Mononuclear cell (primary cell): ENCODE results near the gene C1QTNF12. TPM values are rescaled to one million over a fixed set of nuclear protein-coding genes. Genes with fewer than 3 reads are reported as not detected.

Experiments used
- H3K27me3 ChIP-seq: 2 replicates; pipeline ENCODE4 v1.6.0; 2011; ENCODE audit warnings: low read length, control low read depth; ENCODE audit not compliant: insufficient read depth
- H3K4me1 ChIP-seq: 2 replicates; pipeline ENCODE4 v1.5.1; 2011; ENCODE audit warnings: mild to moderate bottlenecking, low read length, control low read depth; ENCODE audit not compliant: insufficient read depth
- H3K4me3 ChIP-seq: 2 replicates; pipeline ENCODE4 v1.5.1; 2011; ENCODE audit warnings: mild to moderate bottlenecking, low read length, moderate library complexity
- H3K9me3 ChIP-seq: 2 replicates; pipeline ENCODE4 v1.5.1; 2011; ENCODE audit warnings: low read depth, mild to moderate bottlenecking, control low read depth, low read length
- total RNA-seq: library from RNA; depleted of rRNA; stranded (reverse); fragments of >200 nt; gene quantifications from one replicate; pipeline ENCODE4 v1.2.3, GENCODE V29; 2012

Gene C1QTNF12
- total RNA-seq, 1 donor = 1.6 TPM

- H3K4me1 ChIP-seq = peaks cover 65% of the 10 kb centered on the region
- H3K27me3 ChIP-seq = peaks cover 9% of the 10 kb centered on the region
- H3K4me3 ChIP-seq = no peak overlapping the region
- no peaks in the 10 kb centered on the region for H3K9me3 ChIP-seq
These were observed 34.7 kb downstream of the C1QTNF12 start for GRCh38 chr1:1211541-1212441.

DNA sequence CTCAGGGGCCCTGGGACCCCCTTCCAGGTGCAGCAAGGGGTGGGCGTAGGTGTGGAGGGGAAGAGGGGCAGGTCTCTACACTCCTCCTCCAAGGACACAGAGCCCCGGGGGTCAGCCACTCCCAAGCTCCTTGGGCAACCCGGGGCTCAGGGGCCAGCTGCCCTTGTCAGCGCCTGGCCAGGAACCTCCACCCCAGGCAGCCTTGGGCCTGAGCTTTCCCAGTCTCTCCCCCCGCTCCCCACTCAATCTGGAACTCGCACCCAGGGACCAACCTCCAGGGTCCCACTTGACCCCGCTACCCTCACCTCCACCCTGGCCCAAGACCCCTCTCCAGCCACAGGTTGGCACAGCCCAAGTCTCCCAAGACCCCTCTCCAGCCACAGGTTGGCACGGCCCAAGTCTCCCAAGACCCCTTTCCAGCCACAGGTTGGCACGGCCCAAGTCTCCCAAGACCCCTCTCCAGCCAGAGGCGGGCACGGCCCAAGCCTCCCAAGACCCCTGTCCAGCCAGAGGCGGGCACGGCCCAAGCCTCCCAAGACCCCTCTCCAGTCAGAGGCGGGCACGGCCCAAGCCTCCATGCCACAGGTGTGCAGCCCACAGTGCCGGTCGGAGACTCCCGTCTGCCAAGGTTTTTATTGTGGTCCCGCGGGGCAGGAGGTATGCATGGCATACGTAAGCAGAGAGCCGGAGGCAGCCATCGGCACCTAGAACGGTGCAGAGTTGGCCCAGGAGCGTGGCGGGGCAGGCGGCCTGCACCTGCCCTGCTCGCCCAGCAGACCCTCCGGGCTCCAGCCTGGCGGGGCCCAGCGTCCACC is 35.6 kb downstream of the C1QTNF12 start:
- peaks cover 13% of the 10 kb centered on the region for H3K27me3 ChIP-seq
- no peak overlapping the region for H3K4me3 ChIP-seq
- H3K4me1 ChIP-seq = peaks cover 67% of the 10 kb centered on the region
- no peaks in the 10 kb centered on the region for H3K9me3 ChIP-seq

DNA sequence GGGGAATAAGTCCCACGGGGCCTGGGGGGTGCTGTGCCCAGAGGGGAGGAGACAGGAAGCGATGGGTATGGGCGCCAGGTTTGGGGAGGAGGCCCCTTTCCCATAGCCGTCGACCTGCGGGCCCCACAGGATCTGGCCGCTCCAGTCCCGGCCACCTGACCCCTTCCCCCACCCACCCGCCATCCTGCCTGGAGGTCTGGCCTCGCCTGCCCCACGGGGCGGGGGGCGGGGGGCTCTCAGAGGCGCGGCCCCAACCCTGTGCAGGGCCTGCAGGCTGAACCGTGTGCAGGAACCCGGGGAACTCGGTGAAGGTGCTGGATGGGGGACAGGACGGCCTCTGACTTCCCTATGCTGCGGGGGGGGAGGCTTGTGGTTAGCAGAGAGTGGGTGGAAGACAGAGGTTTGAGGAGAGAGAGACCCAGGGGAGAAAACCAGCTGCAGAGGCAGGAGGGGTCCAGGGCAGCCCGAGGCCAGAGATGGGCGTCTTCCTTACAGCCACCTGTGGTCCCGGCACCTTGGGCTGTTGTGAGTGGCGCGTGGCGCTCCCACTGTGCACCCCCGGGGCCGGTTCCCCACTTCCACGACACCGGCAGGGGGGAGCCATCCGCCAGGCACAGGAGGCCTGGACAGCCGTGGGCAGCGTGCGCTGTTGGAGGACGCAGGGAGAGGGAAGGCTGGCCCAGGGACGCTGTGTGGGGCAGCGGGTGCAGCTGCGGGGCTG is 37.6 kb downstream of the C1QTNF12 start:
- no peak overlapping the region for H3K4me3 ChIP-seq
- H3K27me3 ChIP-seq = peaks cover 13% of the 10 kb centered on the region
- peaks cover 52% of the 10 kb centered on the region for H3K4me1 ChIP-seq
- no peaks in the 10 kb centered on the region for H3K9me3 ChIP-seq

GRCh38 chr1:1207571-1207892 is 39.0 kb downstream of the C1QTNF12 start:
- H3K4me1 ChIP-seq = peaks cover 41% of the 10 kb centered on the region
- no peaks in the 10 kb centered on the region for H3K9me3 ChIP-seq
- H3K4me3 ChIP-seq = no peak overlapping the region
- H3K27me3 ChIP-seq = peaks cover 13% of the 10 kb centered on the region

DNA sequence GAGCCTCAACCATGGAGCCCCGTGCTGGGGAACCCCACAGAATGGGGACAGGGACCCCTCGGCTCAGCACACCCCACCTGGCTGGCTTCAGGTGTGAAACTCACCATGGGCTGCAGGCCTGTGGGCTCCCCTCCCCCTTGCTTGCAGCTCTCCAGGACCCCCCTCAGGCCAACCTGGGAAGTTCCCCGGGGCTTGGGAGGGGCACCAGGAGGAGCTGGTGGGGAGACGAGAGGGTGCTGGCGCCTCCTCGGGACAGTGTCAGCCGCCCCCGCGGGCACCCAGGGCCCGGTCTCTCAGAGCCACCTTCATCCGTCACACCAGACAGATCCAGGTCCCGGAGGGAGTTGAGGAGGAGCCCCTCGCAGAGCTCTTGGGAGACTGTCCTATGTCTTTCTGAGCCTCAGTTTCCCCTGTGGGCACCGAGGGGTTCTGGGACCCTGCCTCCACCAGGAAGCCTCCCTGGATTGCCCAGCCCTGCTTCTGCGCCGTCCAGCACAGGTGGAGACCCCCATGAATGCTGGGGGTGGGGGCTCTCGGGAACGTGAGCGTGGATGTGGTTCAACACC is 39.5 kb downstream of the C1QTNF12 start:
- peaks cover 38% of the 10 kb centered on the region for H3K4me1 ChIP-seq
- H3K27me3 ChIP-seq = peaks cover 13% of the 10 kb centered on the region
- no peaks in the 10 kb centered on the region for H3K9me3 ChIP-seq
- H3K4me3 ChIP-seq = no peak overlapping the region

DNA sequence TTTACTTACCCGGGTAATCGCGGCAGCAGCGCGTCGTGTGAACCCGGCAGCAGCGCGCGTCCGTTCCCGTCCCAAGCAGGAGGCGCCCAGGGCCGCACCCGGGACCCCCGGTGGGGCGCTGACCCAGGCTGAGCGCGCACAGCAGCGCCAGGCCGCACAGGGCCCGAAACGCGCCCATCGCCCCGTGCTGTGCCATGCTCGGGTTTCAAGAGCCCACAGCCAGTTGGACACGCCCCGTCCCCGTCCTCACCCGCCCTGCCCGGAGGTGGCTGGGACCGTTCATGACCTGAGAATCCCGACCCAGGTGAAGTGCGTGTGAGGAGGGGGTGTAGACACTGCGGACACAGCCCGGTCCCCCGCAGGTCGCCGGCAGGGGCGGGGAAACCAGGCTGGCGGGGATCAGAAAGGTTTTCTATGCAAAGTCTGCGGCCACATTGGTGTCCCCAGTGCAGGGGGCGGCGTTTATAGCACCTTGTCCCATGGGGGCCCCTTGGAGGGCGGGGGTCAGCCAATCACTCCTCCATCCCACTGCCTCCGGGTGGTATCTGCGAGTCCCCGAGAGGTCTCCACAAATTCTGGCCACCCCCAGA is 40.1 kb downstream of the C1QTNF12 start, which contains the start of gene TNFRSF18:
Gene TNFRSF18 (minus strand): TSS at position 217 of the 590 bp plus-strand sequence. CDS start 21 bp downstream, at position 196.
- peak within 1 kb of the TSS; percentile 19 for H3K4me3 ChIP-seq
- peaks cover 13% of the 10 kb centered on the region for H3K27me3 ChIP-seq
- no peaks in the 10 kb centered on the region for H3K9me3 ChIP-seq
- H3K4me1 ChIP-seq = peaks cover 37% of the 10 kb centered on the region

- Histone ChIP-seq H3K4me1 (peaks cover 37% of the 10 kb centered on the region), H3K4me3 (peak overlapping the region; percentile 19), H3K27me3 (peaks cover 13% of the 10 kb centered on the region), H3K9me3 (no peaks in the 10 kb centered on the region)
These were observed 40.6 kb downstream of the C1QTNF12 start for GRCh38 chr1:1205769-1206375.

DNA sequence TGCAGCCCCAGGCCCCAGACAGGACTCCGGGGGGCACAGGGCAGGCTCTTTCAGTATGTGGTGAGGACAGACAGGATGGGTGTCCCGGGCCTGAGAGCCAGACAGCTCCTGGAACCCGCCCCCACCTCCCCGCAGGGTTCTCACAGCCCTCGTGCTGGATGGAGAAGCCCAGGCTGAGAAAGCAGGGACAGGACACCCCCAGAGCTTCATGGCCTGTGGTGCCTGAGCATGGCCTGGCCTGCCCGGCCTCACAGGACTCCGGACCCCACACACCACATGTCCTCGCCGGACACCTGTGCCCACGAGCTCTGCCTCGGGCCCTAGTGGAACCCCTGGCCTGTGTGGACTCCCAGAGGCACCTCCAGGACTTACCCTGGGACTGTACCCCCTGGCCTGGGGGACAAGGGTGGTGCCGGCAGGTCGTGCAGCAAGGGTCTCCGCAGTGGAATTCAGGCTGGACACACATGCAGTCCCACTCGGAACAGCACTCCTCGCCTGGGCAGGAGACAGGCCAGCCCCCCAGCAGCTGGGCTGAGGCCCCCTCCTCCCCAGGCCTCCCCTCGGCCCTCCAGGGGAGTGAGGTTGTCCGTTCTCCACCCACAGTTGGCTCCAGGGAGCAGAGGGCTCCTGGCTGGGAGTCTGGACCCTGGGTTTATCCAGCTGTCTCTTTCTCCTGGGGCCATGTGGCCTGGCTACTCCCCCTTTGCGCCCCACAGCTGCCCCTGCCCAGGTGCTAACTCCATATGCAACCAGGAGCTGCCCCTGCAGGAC is 41.3 kb downstream of the C1QTNF12 start:
- Histone ChIP-seq H3K4me1 (peaks cover 41% of the 10 kb centered on the region), H3K4me3 (no peak overlapping the region), H3K27me3 (peaks cover 13% of the 10 kb centered on the region), H3K9me3 (no peaks in the 10 kb centered on the region)

- Histone ChIP-seq H3K9me3 (no peaks in the 10 kb centered on the region), H3K4me3 (no peak overlapping the region), H3K27me3 (peaks cover 13% of the 10 kb centered on the region), H3K4me1 (peaks cover 41% of the 10 kb centered on the region)
These were observed 42.0 kb downstream of the C1QTNF12 start for GRCh38 chr1:1204425-1204920.

GRCh38 chr1:1203561-1204424 is 42.7 kb downstream of the C1QTNF12 start:
- no peaks in the 10 kb centered on the region for H3K9me3 ChIP-seq
- peaks cover 13% of the 10 kb centered on the region for H3K27me3 ChIP-seq
- H3K4me1 ChIP-seq = peaks cover 35% of the 10 kb centered on the region
- H3K4me3 ChIP-seq = no peak overlapping the region

DNA sequence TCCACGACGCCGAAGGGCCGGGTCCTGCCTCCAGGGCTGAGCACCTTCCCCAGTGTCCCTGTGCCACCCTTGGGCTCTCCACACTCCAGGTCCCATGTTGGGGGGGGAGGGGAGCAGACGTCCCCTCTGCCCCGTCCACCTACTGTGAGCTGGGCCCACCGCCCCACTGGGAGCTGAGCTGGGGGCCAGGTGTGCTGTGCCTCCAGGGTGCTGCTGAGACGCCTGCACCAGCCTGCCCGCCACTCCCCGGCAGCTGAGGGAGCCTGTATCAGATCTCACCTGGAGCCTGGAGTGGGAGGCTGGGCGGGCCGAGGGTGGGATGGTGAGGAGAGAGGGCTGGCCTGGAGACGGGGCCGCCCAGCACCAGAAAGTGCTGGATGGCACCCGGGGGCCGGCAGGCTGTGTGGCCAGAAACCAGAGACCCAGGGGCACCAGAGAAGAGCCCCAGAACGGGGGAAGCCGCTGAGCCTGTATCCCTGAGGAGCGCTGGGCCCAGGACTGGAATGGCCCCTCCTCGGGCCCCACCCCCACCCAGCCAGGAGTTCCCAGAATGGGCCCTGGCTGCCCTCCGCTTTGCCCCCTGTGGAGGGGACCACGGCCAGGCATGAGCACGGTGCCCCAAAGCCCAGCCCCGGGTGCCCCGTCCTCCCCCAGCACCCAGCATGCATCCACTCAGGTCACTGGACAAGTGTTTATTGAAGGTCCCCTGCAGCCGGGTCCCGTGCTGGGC is 43.5 kb downstream of the C1QTNF12 start:
- Histone ChIP-seq H3K27me3 (peaks cover 13% of the 10 kb centered on the region), H3K4me3 (no peak overlapping the region), H3K4me1 (peaks cover 29% of the 10 kb centered on the region), H3K9me3 (no peaks in the 10 kb centered on the region)
